Activated CD8-positive, alpha-beta memory T cell treated with anti-CD3 and anti-CD28 coated beads, Interleukin-2, amount 50 U/mL, for 4 hours (primary cell): Measurements from ENCODE around the gene BPHL.
"Not testable (repeated sequence)": the region's sequence is repeated elsewhere in the genome, so short reads cannot be mapped to it uniquely, and the experiment has no call there.

Source experiments
- DNase-seq: peaks from one replicate; pipeline ENCODE4 v3.0.0-alpha.2; 2020

Gene BPHL

GRCh38 chr6:3118353-3119039, at the start of gene BPHL:
BPHL (plus strand) TSS chr6:3118711; CDS start chr6:3118741, 30 bp downstream.
- DNase-seq, result peak; percentile 100

- DNase-seq, result no peak
Measured at GRCh38 chr6:3071568-3071967, 46.9 kb upstream of the BPHL start.

GRCh38 chr6:3072798-3073197, 45.7 kb upstream of the BPHL start:
- no peak for DNase-seq

- no peak for DNase-seq
Measured at GRCh38 chr6:3073382-3073781, 45.1 kb upstream of the BPHL start.

GRCh38 chr6:3075772-3076113, 42.8 kb upstream of the BPHL start:
- no peak for DNase-seq

GRCh38 chr6:3076320-3076719, 42.2 kb upstream of the BPHL start:
- DNase-seq, result no peak

GRCh38 chr6:3077430-3077829, 41.1 kb upstream of the BPHL start:
- DNase-seq, result no peak

- DNase-seq, result not testable (repeated sequence)
Measured at GRCh38 chr6:3078952-3079351, 39.6 kb upstream of the BPHL start.

- no peak for DNase-seq
Measured at GRCh38 chr6:3079682-3080081, 38.8 kb upstream of the BPHL start.

- no peak for DNase-seq
Measured at GRCh38 chr6:3081960-3082359, 36.6 kb upstream of the BPHL start.

- DNase-seq, result no peak
Measured at GRCh38 chr6:3085074-3085473, 33.4 kb upstream of the BPHL start.

GRCh38 chr6:3086282-3086946, 32.1 kb upstream of the BPHL start:
- DNase-seq, result no peak

- no peak for DNase-seq
Measured at GRCh38 chr6:3088446-3088845, 30.1 kb upstream of the BPHL start.

GRCh38 chr6:3088968-3089367, 29.5 kb upstream of the BPHL start:
- no peak for DNase-seq

GRCh38 chr6:3090013-3090412, 28.5 kb upstream of the BPHL start:
- DNase-seq, result no peak

- DNase-seq, result no peak
Measured at GRCh38 chr6:3094815-3095214, 23.7 kb upstream of the BPHL start.

- no peak for DNase-seq
Measured at GRCh38 chr6:3102875-3103274, 15.6 kb upstream of the BPHL start.

- no peak for DNase-seq
Measured at GRCh38 chr6:3108746-3109414, 9.6 kb upstream of the BPHL start.

GRCh38 chr6:3109761-3110160, 8.8 kb upstream of the BPHL start:
- no peak for DNase-seq

GRCh38 chr6:3114377-3114776, 4.1 kb upstream of the BPHL start:
- DNase-seq, result no peak

- DNase-seq, result no peak
Measured at GRCh38 chr6:3117912-3118352, 579 bp upstream of the BPHL start.

GRCh38 chr6:3119040-3119723, 671 bp downstream of the BPHL start:
- DNase-seq, result no peak

GRCh38 chr6:3120765-3121089, 2.2 kb downstream of the BPHL start:
- no peak for DNase-seq

- DNase-seq, result no peak
Measured at GRCh38 chr6:3122823-3123182, 4.3 kb downstream of the BPHL start.
